AG04449 (cell line): Measurements from ENCODE around the gene PROSER1.

Experiments
- CTCF ChIA-PET: fragments of 350-600 bp; formaldehyde crosslinking; extraction: SDS; loops from one replicate; lab custom pipeline; 2021; ENCODE audit warnings: antibody characterized with exemption; lab: Yijun Ruan, JAX
- POLR2A ChIA-PET: fragments of 400-600, 350-600 bp; formaldehyde crosslinking; extraction: SDS; loops from one replicate; lab custom pipeline; 2020; ENCODE audit warnings: antibody characterized with exemption, inconsistent platforms; lab: Yijun Ruan, JAX
- DNase-seq: peaks from one replicate; pipeline ENCODE4 v3.0.0-alpha.2; 2010; ENCODE audit warnings: low read depth, low spot score
- H3K4me3 ChIP-seq: 2 replicates; pipeline ENCODE4 v1.5.1; 2011; ENCODE audit warnings: low read depth, mild to moderate bottlenecking, control low read depth, low read length
- CTCF ChIP-seq: IDR thresholded peaks from one replicate; pipeline ENCODE4 v1.5.1; 2011; ENCODE audit warnings: mild to moderate bottlenecking, moderate library complexity, low read length, control low read depth, inconsistent platforms; ENCODE audit not compliant: insufficient read depth; ENCODE audit errors: missing control alignments

The PROSER1 gene

GRCh38 chr13:38965281-38965680 is 72.6 kb downstream of the PROSER1 start:
- no peak for DNase-seq
- CTCF ChIA-PET, result no interaction called here
- POLR2A ChIA-PET, result no interaction called here

DNA sequence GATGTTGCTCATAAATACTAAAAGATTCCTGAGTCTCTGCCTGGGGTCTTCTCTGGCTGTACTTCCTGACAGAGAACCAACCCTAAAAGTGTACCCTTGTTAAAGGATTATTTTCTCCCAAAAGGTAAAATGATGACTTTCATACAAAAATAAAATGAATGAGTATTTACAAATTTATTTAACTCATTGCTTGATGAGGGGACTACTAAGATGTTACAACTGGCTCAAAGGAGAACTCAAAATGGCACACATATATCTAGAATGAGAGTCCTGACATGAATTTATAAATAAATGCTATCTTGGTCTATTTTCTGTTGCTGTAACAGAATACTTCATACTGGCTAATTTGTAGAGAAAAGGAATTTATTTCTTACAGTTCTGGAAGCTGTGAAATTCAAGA is 77.7 kb downstream of the PROSER1 start:
- no peak for DNase-seq
- POLR2A ChIA-PET, result no interaction called here
- no peak overlapping the region for H3K4me3 ChIP-seq
- no peak for TF ChIP-seq CTCF
- CTCF ChIA-PET, result no interaction called here

More at GRCh38 chr13:38965281-38965680, 72.6 kb downstream of the PROSER1 start:
- no peak overlapping the region for H3K4me3 ChIP-seq
- no peak for TF ChIP-seq CTCF
